HG03439 (cell line): Measurements from ENCODE around the gene VPREB3.

Source experiments
- ATAC-seq: cut with Tn5 transposase; IDR thresholded peaks from one replicate; pipeline ENCODE4 v1.9.1; 2021; ENCODE audit warnings: mild to moderate bottlenecking, moderate library complexity; ENCODE audit not compliant: unreplicated experiment

The VPREB3 gene

GRCh38 chr22:23783265-23784150 lies 29.3 kb upstream of the VPREB3 start:
- ATAC-seq, result no peak

- no peak for ATAC-seq
Measured at GRCh38 chr22:23782703-23783102, 28.5 kb upstream of the VPREB3 start.

- ATAC-seq, result no peak
Measured at GRCh38 chr22:23782252-23782651, 28.0 kb upstream of the VPREB3 start.

GRCh38 chr22:23781511-23782183 lies 27.4 kb upstream of the VPREB3 start:
- no peak for ATAC-seq

- no peak for ATAC-seq
Measured at GRCh38 chr22:23781065-23781464, 26.8 kb upstream of the VPREB3 start.

- no peak for ATAC-seq
Measured at GRCh38 chr22:23780146-23780748, 26.0 kb upstream of the VPREB3 start.

GRCh38 chr22:23779731-23780130 lies 25.5 kb upstream of the VPREB3 start:
- ATAC-seq, result no peak

- no peak for ATAC-seq
Measured at GRCh38 chr22:23779083-23779482, 24.9 kb upstream of the VPREB3 start.

- ATAC-seq, result no peak
Measured at GRCh38 chr22:23778577-23778900, 24.3 kb upstream of the VPREB3 start.

- ATAC-seq, result no peak
Measured at GRCh38 chr22:23777776-23778576, 23.8 kb upstream of the VPREB3 start.

GRCh38 chr22:23775779-23776375 lies 21.7 kb upstream of the VPREB3 start:
- no peak for ATAC-seq

GRCh38 chr22:23774922-23775436 lies 20.8 kb upstream of the VPREB3 start:
- ATAC-seq, result no peak

- no peak for ATAC-seq
Measured at GRCh38 chr22:23774114-23774921, 20.1 kb upstream of the VPREB3 start.

- no peak for ATAC-seq
Measured at GRCh38 chr22:23773483-23774113, 19.4 kb upstream of the VPREB3 start.

- ATAC-seq, result no peak
Measured at GRCh38 chr22:23772649-23773473, 18.6 kb upstream of the VPREB3 start, which contains the start of gene MMP11. Gene MMP11 (plus strand): TSS chr22:23772849. CDS start chr22:23772871, 22 bp downstream.

GRCh38 chr22:23772315-23772648 lies 18.1 kb upstream of the VPREB3 start:
- ATAC-seq, result no peak

- ATAC-seq, result no peak
Measured at GRCh38 chr22:23769321-23769965, 15.2 kb upstream of the VPREB3 start.
